Kidney epithelial cell (primary cell): ENCODE data around the gene CLEC2B. TPM values are rescaled to one million over a fixed set of nuclear protein-coding genes. Genes with fewer than 3 reads are reported as not detected.

Source experiments
- DNase-seq: peaks from one replicate; pipeline ENCODE4 v3.0.0-alpha.2; 2010; ENCODE audit warnings: low read depth
- H3K27me3 ChIP-seq: 2 replicates; pipeline ENCODE4 v1.6.0; 2011; ENCODE audit warnings: low read length; ENCODE audit not compliant: control insufficient read depth, insufficient read depth
- H3K36me3 ChIP-seq: 2 replicates; pipeline ENCODE4 v1.5.1; 2011; ENCODE audit warnings: low read length; ENCODE audit not compliant: control insufficient read depth, insufficient read depth
- H3K4me3 ChIP-seq: 2 replicates; pipeline ENCODE4 v1.5.1; 2011; ENCODE audit warnings: low read depth, mild to moderate bottlenecking, control low read depth, low read length
- CTCF ChIP-seq: IDR thresholded peaks from 2 replicates; pipeline ENCODE4 v1.5.1; 2011; ENCODE audit warnings: mild to moderate bottlenecking, moderate library complexity, low read length, control low read depth, inconsistent platforms; ENCODE audit not compliant: insufficient read depth, poor library complexity, severe bottlenecking
- total RNA-seq: library from RNA; depleted of rRNA; stranded (reverse); fragments of >200 nt; gene quantifications from 2 replicates; pipeline ENCODE4 v1.2.3, GENCODE V29; 2015

CLEC2B gene
- total RNA-seq, 1 donor from 2014 or later = 0.50 TPM

- no peaks in the 10 kb centered on the region for H3K36me3 ChIP-seq
- DNase-seq = no peak
- no peaks in the 10 kb centered on the region for H3K27me3 ChIP-seq
- no peak overlapping the region for H3K4me3 ChIP-seq
- no peak for TF ChIP-seq CTCF
Observed at GRCh38 chr12:9811621-9812020, 57.5 kb downstream of the CLEC2B start.

- TF ChIP-seq CTCF = no peak
- no peak overlapping the region for H3K4me3 ChIP-seq
- no peaks in the 10 kb centered on the region for H3K27me3 ChIP-seq
- DNase-seq = no peak
- no peaks in the 10 kb centered on the region for H3K36me3 ChIP-seq
Observed at GRCh38 chr12:9810671-9811070, 58.5 kb downstream of the CLEC2B start.

- TF ChIP-seq CTCF = no peak
- DNase-seq = no peak
- no peaks in the 10 kb centered on the region for H3K36me3 ChIP-seq
- H3K27me3 ChIP-seq = no peaks in the 10 kb centered on the region
- H3K4me3 ChIP-seq = no peak overlapping the region
Observed at GRCh38 chr12:9809866-9810265, 59.3 kb downstream of the CLEC2B start.

GRCh38 chr12:9809338-9809737, 59.8 kb downstream of the CLEC2B start:
- TF ChIP-seq CTCF = no peak

GRCh38 chr12:9808504-9808903, 60.6 kb downstream of the CLEC2B start:
- TF ChIP-seq CTCF = no peak
- DNase-seq = no peak
- Histone ChIP-seq H3K4me3 (no peak overlapping the region), H3K36me3 (no peaks in the 10 kb centered on the region), H3K27me3 (no peaks in the 10 kb centered on the region)

More at GRCh38 chr12:9809338-9809737, 59.8 kb downstream of the CLEC2B start:
- DNase-seq = no peak
- H3K4me3 ChIP-seq = no peak overlapping the region
- no peaks in the 10 kb centered on the region for H3K36me3 ChIP-seq
- H3K27me3 ChIP-seq = no peaks in the 10 kb centered on the region

GRCh38 chr12:9806714-9807113, 62.4 kb downstream of the CLEC2B start:
- TF ChIP-seq CTCF = no peak
- H3K27me3 ChIP-seq = no peaks in the 10 kb centered on the region
- no peak for DNase-seq
- H3K4me3 ChIP-seq = no peak overlapping the region
- H3K36me3 ChIP-seq = no peaks in the 10 kb centered on the region
